ENCODE results near the gene MUS81. TPM values are rescaled to one million over a fixed set of nuclear protein-coding genes. Genes with fewer than 3 reads are reported as not detected.

Gene MUS81
- total and polyA plus RNA-seq, 2 of the 13 experiments (the other 11 are each of a cell fraction or from before 2014, with no cell fraction given) = 25.6 to 30.2 TPM

- TF ChIP-seq USF2 (IDR thresholded peaks at IDR 0.05; ENCODE audit: low read depth, low read length) = peak; percentile 69
- TF ChIP-seq USF2 (CRISPR knock-in tag; IDR thresholded peaks at IDR 0.05; ENCODE audit: borderline replicate concordance) = peak; percentile 94
- no peak for TF ChIP-seq SOX13 (IDR thresholded peaks at IDR 0.05)
- TF ChIP-seq SOX13 (CRISPR knock-in tag; conservative IDR thresholded peaks at IDR 0.05 in 1 of 2, IDR thresholded peaks at IDR 0.05 in 1 of 2) = peak in 1 of 2 experiments; percentile 24; a peak in 1 of 4 replicates
- TF ChIP-seq HNF1A (IDR thresholded peaks at IDR 0.05; ENCODE audit: low read depth) = no peak
- TF ChIP-seq HNF1A (CRISPR knock-in tag; IDR thresholded peaks at IDR 0.05; ENCODE audit: borderline replicate concordance) = peak; percentile 14; the same call in 1 of the 2 replicates
- 0 out of 2 replicates have a peak, but pooled peaks have one; percentile 49 for TF ChIP-seq ZFP36L1 (CRISPR knock-in tag; IDR thresholded peaks at IDR 0.05)
- peak; percentile 63; the same call in 1 of the 2 replicates for TF ChIP-seq HNRNPL (IDR thresholded peaks at IDR 0.05; ENCODE audit: low read depth, low read length)
- TF ChIP-seq ZNF530 (CRISPR knock-in tag; IDR thresholded peaks at IDR 0.05; ENCODE audit: low read depth) = no peak
- no peak for TF ChIP-seq ZNF367 (CRISPR knock-in tag; IDR thresholded peaks at IDR 0.05; ENCODE audit: borderline replicate concordance)
- TF ChIP-seq ZBTB26 (CRISPR knock-in tag; IDR thresholded peaks at IDR 0.05; ENCODE audit: borderline replicate concordance) = no peak
- TF ChIP-seq DMTF1 (CRISPR knock-in tag; IDR thresholded peaks at IDR 0.05) = no peak
- TF ChIP-seq ZBTB38 (CRISPR knock-in tag; IDR thresholded peaks at IDR 0.05) = peak; percentile 29; the same call in 1 of the 2 replicates
Measured at GRCh38 chr11:65873318-65874156, 13.3 kb downstream of the MUS81 start (continued).

All from HepG2 (cell line).